IMR-90 (cell line): Measurements from ENCODE around the gene TSC22D3. TPM values are rescaled to one million over a fixed set of nuclear protein-coding genes. Genes with fewer than 3 reads are reported as not detected.

Experiments used
- ATAC-seq: fragments of 200-7000 bp; cut with Tn5 transposase; 2 replicates; pipeline ENCODE4 v1.9.1; 2020; ENCODE audit warnings: low read depth, mild to moderate bottlenecking, moderate library complexity
- BruUV-seq: library from RNA; stranded (reverse); fragments of 400-500 nt; replicated peaks from 2 replicates; lab custom pipeline; 2021; lab: Mats Ljungman, UMichigan
- CTCF ChIA-PET: fragments of 300-600 bp; formaldehyde crosslinking; extraction: SDS; loops from one replicate; lab custom pipeline; 2021; ENCODE audit warnings: antibody characterized with exemption; lab: Yijun Ruan, JAX
- POLR2A ChIA-PET: fragments of 300-600 bp; sonication (Branson Sonifier 250); formaldehyde crosslinking; loops from one replicate; lab custom pipeline; 2022; ENCODE audit warnings: antibody characterized with exemption; ENCODE audit not compliant: unreplicated experiment; lab: Charles Lee
- DNase-seq: peaks from one replicate; pipeline ENCODE4 v3.0.0; 2013
- H2AFZ ChIP-seq: replicated peaks from 2 replicates; pipeline ENCODE3; 2013; ENCODE audit warnings: low read length, mild to moderate bottlenecking; ENCODE audit not compliant: poor library complexity
- H2AK5ac ChIP-seq: 2 replicates; pipeline ENCODE4 v1.6.1; 2013; ENCODE audit warnings: low read depth, low read length, inconsistent platforms
- H2AK9ac ChIP-seq: replicated peaks from 2 replicates; pipeline ENCODE3; 2013; ENCODE audit warnings: mild to moderate bottlenecking, low read depth, low read length, moderate library complexity; ENCODE audit not compliant: poor library complexity
- H2BK120ac ChIP-seq: 2 replicates; pipeline ENCODE4 v1.6.1; 2013; ENCODE audit warnings: low read depth, low read length, inconsistent platforms
- H2BK15ac ChIP-seq: 3 replicates; pipeline ENCODE4 v1.6.1; 2013; ENCODE audit warnings: low read depth, low read length, inconsistent platforms
- H2BK20ac ChIP-seq: 2 replicates; pipeline ENCODE4 v1.6.1; 2013; ENCODE audit warnings: low read depth, mild to moderate bottlenecking, inconsistent platforms, low read length, moderate library complexity
- H2BK5ac ChIP-seq: 2 replicates; pipeline ENCODE4 v1.6.1; 2013; ENCODE audit warnings: mild to moderate bottlenecking, low read depth, low read length, inconsistent platforms; ENCODE audit not compliant: poor library complexity, severe bottlenecking
- H3K14ac ChIP-seq: replicated peaks from 2 replicates; pipeline ENCODE4 v1.6.1; 2013; ENCODE audit warnings: low read depth, low read length, inconsistent platforms
- H3K18ac ChIP-seq: 2 replicates; pipeline ENCODE4 v1.6.1; 2013; ENCODE audit warnings: low read depth, low read length, control low read depth
- H3K23ac ChIP-seq: 2 replicates; pipeline ENCODE4 v1.6.1; 2013; ENCODE audit warnings: low read depth, low read length, inconsistent platforms
- H3K27ac ChIP-seq: 2 replicates; pipeline ENCODE4 v1.5.1; 2013; ENCODE audit warnings: mild to moderate bottlenecking, control low read depth, low read length; ENCODE audit not compliant: insufficient read depth
- H3K27me3 ChIP-seq: 2 replicates; pipeline ENCODE4 v1.6.1; 2013; ENCODE audit warnings: low read length; ENCODE audit not compliant: control insufficient read depth, insufficient read depth
- H3K36me3 ChIP-seq: 2 replicates; pipeline ENCODE4 v1.6.1; 2013; ENCODE audit warnings: low read length, mixed read lengths; ENCODE audit not compliant: control insufficient read depth, insufficient read depth
- H3K4ac ChIP-seq: 2 replicates; pipeline ENCODE4 v1.6.1; 2013; ENCODE audit warnings: low read depth, low read length, inconsistent platforms
- H3K4me1 ChIP-seq: 2 replicates; pipeline ENCODE4 v1.6.1; 2013; ENCODE audit warnings: low read length, mixed read lengths; ENCODE audit not compliant: control insufficient read depth, insufficient read depth
- H3K4me2 ChIP-seq: 2 replicates; pipeline ENCODE4 v1.6.1; 2013; ENCODE audit warnings: low read depth, mild to moderate bottlenecking, control low read depth, low read length, moderate library complexity
- H3K4me3 ChIP-seq: 2 replicates; pipeline ENCODE4 v1.5.1; 2013; ENCODE audit warnings: low read depth, mild to moderate bottlenecking, control low read depth, low read length, moderate library complexity; ENCODE audit not compliant: insufficient read depth
- H3K56ac ChIP-seq: 2 replicates; pipeline ENCODE4 v1.6.1; 2013; ENCODE audit warnings: low read length, inconsistent platforms; ENCODE audit not compliant: insufficient read depth; ENCODE audit errors: extremely low read depth
- H3K79me1 ChIP-seq, 2 experiments: 2 replicates each; pipeline ENCODE4 v1.6.1; 2013; ENCODE audit warnings: low read length in 2 of 2, inconsistent platforms in 1 of 2, low read depth in 1 of 2
- H3K9ac ChIP-seq: 2 replicates; pipeline ENCODE4 v1.6.1; 2013; ENCODE audit warnings: low read depth, low read length, control low read depth
- H3K9me1 ChIP-seq: 2 replicates; pipeline ENCODE4 v1.6.1; 2013; ENCODE audit warnings: low read length, inconsistent platforms; ENCODE audit not compliant: insufficient read depth
- H3K9me3 ChIP-seq: 2 replicates; pipeline ENCODE4 v1.6.1; 2013; ENCODE audit warnings: low read length; ENCODE audit not compliant: control insufficient read depth, insufficient read depth
- H4K20me1 ChIP-seq: 2 replicates; pipeline ENCODE4 v1.6.1; 2013; ENCODE audit warnings: low read length, inconsistent platforms; ENCODE audit not compliant: insufficient read depth
- H4K5ac ChIP-seq: 2 replicates; pipeline ENCODE4 v1.6.1; 2013; ENCODE audit warnings: mild to moderate bottlenecking, low read depth, low read length, control low read depth
- H4K8ac ChIP-seq, 2 experiments: 2 replicates each; pipeline ENCODE4 v1.6.1; 2013; ENCODE audit warnings: low read depth in 2 of 2, low read length in 2 of 2, control low read depth in 1 of 2, inconsistent platforms in 1 of 2
- H4K91ac ChIP-seq: 2 replicates; pipeline ENCODE4 v1.6.1; 2013; ENCODE audit warnings: low read depth, low read length, inconsistent platforms; ENCODE audit not compliant: insufficient read depth
- BHLHE40 ChIP-seq: fragments of 150-350 bp; IDR thresholded peaks from 2 replicates; pipeline ENCODE4 v1.6.1; 2016; ENCODE audit warnings: mild to moderate bottlenecking, low read depth, low read length
- FOS ChIP-seq: fragments of 150-350 bp; IDR thresholded peaks from 2 replicates; pipeline ENCODE4 v1.6.1; 2016; ENCODE audit warnings: low read depth, low read length
- MAZ ChIP-seq: IDR thresholded peaks from 2 replicates; pipeline ENCODE4 v1.6.1; 2012; ENCODE audit warnings: low read depth, mild to moderate bottlenecking, low read length, improper control_type of control experiment, moderate library complexity, borderline replicate concordance
- RAD21 ChIP-seq: IDR thresholded peaks from 2 replicates; pipeline ENCODE4 v1.6.1; 2012; ENCODE audit warnings: low read length, improper control_type of control experiment
- SMC3 ChIP-seq: fragments of 150-350 bp; IDR thresholded peaks from 2 replicates; pipeline ENCODE4 v1.6.1; 2016; ENCODE audit warnings: low read depth, mild to moderate bottlenecking, antibody characterized with exemption, low read length, moderate library complexity
- WGBS, 2 experiments: methylation state at CpG; one replicate each; pipeline versions ENCODE4 v1.1.5 to v1.1.7; 2013; ENCODE audit warnings: missing lambda C conversion rate in 2 of 2; ENCODE audit not compliant: insufficient read length in 1 of 2; ENCODE audit errors: extremely low coverage in 2 of 2; 5-methylcytosine and 5-hydroxymethylcytosine counted together
- dilution Hi-C: fragments of 300-500 bp; cut with HindIII; formaldehyde crosslinking; loops from one replicate; pipeline ENCODE4 v1.14.3; 2018; ENCODE audit warnings: low sequenced_read_pairs; ENCODE audit not compliant: unreplicated experiment
- in situ Hi-C: fragments of 300-500 bp; cut with MboI; formaldehyde crosslinking; loops from 3 replicates; pipeline ENCODE4 v1.14.3; 2019; ENCODE audit warnings: low sequenced_read_pairs, inconsistent platforms, mixed read lengths
- intact Hi-C: fragments of 100-400 bp; cut with micrococcal nuclease; formaldehyde crosslinking; loops from 2 replicates; pipeline ENCODE4 v1.10.0; 2022
- polyA plus RNA-seq, 3 experiments: library from polyadenylated mRNA; depleted of rRNA; stranded (reverse); fragments of >200 nt; gene quantifications; 2 replicates each; pipeline ENCODE4 v1.2.3, GENCODE V29; 2012; ENCODE audit warnings: low replicate concordance in 1 of 3
- total RNA-seq: library from RNA; depleted of rRNA; stranded (reverse); fragments of >200 nt; gene quantifications from 2 replicates; pipeline ENCODE4 v1.2.3, GENCODE V29; 2012
- TF ChIP-seq, protein P1 (sequence below): conservative IDR thresholded peaks from 2 replicates; pipeline ENCODE4 v1.5.1; 2012; ENCODE audit warnings: mild to moderate bottlenecking, low read depth, low read length, improper control_type of control experiment

TSC22D3 gene
- total and polyA plus RNA-seq, 2 of the 4 experiments (the other 2 are of a cell fraction), result 9.9 to 14.0 TPM

- peak; percentile 84 for ATAC-seq
- Histone ChIP-seq H4K8ac (no peak overlapping the region), H3K27ac (no peak overlapping the region), H2BK5ac (no peak overlapping the region), H2AFZ (no peak overlapping the region), H4K20me1 (no peaks in the 10 kb centered on the region; the same call in 1 of the 2 replicates), H3K9me1 (no peaks in the 10 kb centered on the region; the same call in 1 of the 2 replicates), H3K79me1 (no peaks in the 10 kb centered on the region), H3K36me3 (no peaks in the 10 kb centered on the region), H3K9ac (no peak overlapping the region), H2AK9ac (no peak overlapping the region), H3K4ac (no peak overlapping the region), H3K23ac (no peak overlapping the region), H3K18ac (no peak overlapping the region), H3K4me2 (no peak overlapping the region), H4K91ac (no peak overlapping the region), H2AK5ac (no peak overlapping the region), H3K14ac (no peak overlapping the region), H3K9me3 (no peaks in the 10 kb centered on the region), H2BK20ac (no peak overlapping the region), H3K27me3 (peaks cover 57% of the 10 kb centered on the region), H3K4me1 (no peaks in the 10 kb centered on the region; the same call in 1 of the 2 replicates), H2BK15ac (no peak overlapping the region), H2BK120ac (no peak overlapping the region), H3K4me3 (no peak overlapping the region), H3K56ac (no peak overlapping the region), H4K5ac (no peak overlapping the region)
- intact Hi-C loops (no loop called here), dilution Hi-C loops (no loop called here), in situ Hi-C loops (no loop called here)
- ChIA-PET POLR2A (interaction anchor here (0.5 kb wide), 1 partner anchor 19 kb away, joined by 5 read pairs; no protein-coding TSS in a partner anchor), CTCF (no interaction called here)
- DNase-seq, result peak; percentile 19
- TF ChIP-seq, protein P1, sequence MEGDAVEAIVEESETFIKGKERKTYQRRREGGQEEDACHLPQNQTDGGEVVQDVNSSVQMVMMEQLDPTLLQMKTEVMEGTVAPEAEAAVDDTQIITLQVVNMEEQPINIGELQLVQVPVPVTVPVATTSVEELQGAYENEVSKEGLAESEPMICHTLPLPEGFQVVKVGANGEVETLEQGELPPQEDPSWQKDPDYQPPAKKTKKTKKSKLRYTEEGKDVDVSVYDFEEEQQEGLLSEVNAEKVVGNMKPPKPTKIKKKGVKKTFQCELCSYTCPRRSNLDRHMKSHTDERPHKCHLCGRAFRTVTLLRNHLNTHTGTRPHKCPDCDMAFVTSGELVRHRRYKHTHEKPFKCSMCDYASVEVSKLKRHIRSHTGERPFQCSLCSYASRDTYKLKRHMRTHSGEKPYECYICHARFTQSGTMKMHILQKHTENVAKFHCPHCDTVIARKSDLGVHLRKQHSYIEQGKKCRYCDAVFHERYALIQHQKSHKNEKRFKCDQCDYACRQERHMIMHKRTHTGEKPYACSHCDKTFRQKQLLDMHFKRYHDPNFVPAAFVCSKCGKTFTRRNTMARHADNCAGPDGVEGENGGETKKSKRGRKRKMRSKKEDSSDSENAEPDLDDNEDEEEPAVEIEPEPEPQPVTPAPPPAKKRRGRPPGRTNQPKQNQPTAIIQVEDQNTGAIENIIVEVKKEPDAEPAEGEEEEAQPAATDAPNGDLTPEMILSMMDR, result no peak
- TF ChIP-seq FOS (no peak), BHLHE40 (no peak), RAD21 (no peak), SMC3 (no peak), MAZ (no peak)
- no TSS peak for BruUV-seq
- WGBS, 2 experiments, result 20% methylated on average over 1 of the region's 3 CpGs; no CpG with 5 or more reads in 1 of the 2 experiments
Measured at GRCh38 chrX:107747596-107748161, 27.9 kb downstream of the TSC22D3 start.
